ENCODE data around the gene FAF2. TPM values are rescaled to one million over a fixed set of nuclear protein-coding genes. Genes with fewer than 3 reads are reported as not detected.

Gene FAF2
- total RNA-seq, 1 experiment from 2014 or later, result 32.9 TPM

GRCh38 chr5:176466245-176466871 lies 18.2 kb downstream of the FAF2 start:
- no peak for DNase-seq (ENCODE audit: low spot score)
- Mint-ChIP-seq H3K27ac (no peak overlapping the region; the same call in 1 of the 2 replicates), H3K36me3 (no peaks in the 10 kb centered on the region), H3K9me3 (no peaks in the 10 kb centered on the region), H3K27me3 (ENCODE audit: low read depth) (no peaks in the 10 kb centered on the region), H3K4me3 (no peak overlapping the region), H3K4me1 (peaks cover 2% of the 10 kb centered on the region; the same call in 1 of the 2 replicates)
- TF ChIP-seq ZNF138 (CRISPR knock-in tag; conservative IDR thresholded peaks at IDR 0.05) (no peak), ZNF512 (CRISPR knock-in tag; IDR thresholded peaks at IDR 0.05; ENCODE audit: borderline replicate concordance) (no peak), RELA (CRISPR knock-in tag; IDR thresholded peaks at IDR 0.05; ENCODE audit: borderline replicate concordance) (no peak), ZNF671 (CRISPR knock-in tag; IDR thresholded peaks at IDR 0.05) (no peak)
- ChIA-PET POLR2A (interaction anchor here (0.7 kb wide), 1 partner anchor 18 kb away, joined by 3 read pairs; no protein-coding TSS in a partner anchor), CTCF (interaction anchor here (1.7 kb wide), 1 partner anchor 19 kb away, joined by 8 read pairs; no protein-coding TSS in a partner anchor)
- no peak for ATAC-seq

- POLR2A ChIA-PET, result no interaction called here
- DNase-seq (ENCODE audit: low spot score), result no peak
- no peak overlapping the region for H3K27ac Mint-ChIP-seq
- peaks cover 2% of the 10 kb centered on the region; the same call in 1 of the 2 replicates for H3K4me1 Mint-ChIP-seq
- TF ChIP-seq JAZF1 (CRISPR knock-in tag; IDR thresholded peaks at IDR 0.05) (no peak), SMAD3 (CRISPR knock-in tag; IDR thresholded peaks at IDR 0.05; ENCODE audit: borderline replicate concordance) (no peak), E2F1 (CRISPR knock-in tag; IDR thresholded peaks at IDR 0.05) (no peak), ZNF219 (CRISPR knock-in tag; IDR thresholded peaks at IDR 0.05; ENCODE audit: borderline replicate concordance) (no peak), ZMAT4 (CRISPR knock-in tag; IDR thresholded peaks at IDR 0.05) (no peak), AR (CRISPR knock-in tag; IDR thresholded peaks at IDR 0.05) (no peak), CREB1 (CRISPR knock-in tag; IDR thresholded peaks at IDR 0.05) (no peak), TP53 (CRISPR knock-in tag; IDR thresholded peaks at IDR 0.05) (no peak), SP1 (CRISPR knock-in tag; conservative IDR thresholded peaks at IDR 0.05) (no peak), ZNF263 (CRISPR knock-in tag; IDR thresholded peaks at IDR 0.05; ENCODE audit: low read depth) (no peak), IRF1 (CRISPR knock-in tag; IDR thresholded peaks at IDR 0.05) (no peak), FOXP4 (CRISPR knock-in tag; IDR thresholded peaks at IDR 0.05) (no peak), KAT7 (CRISPR knock-in tag; IDR thresholded peaks at IDR 0.05; ENCODE audit: borderline replicate concordance) (no peak), ZBTB21 (CRISPR knock-in tag; IDR thresholded peaks at IDR 0.05; ENCODE audit: borderline replicate concordance) (no peak), NR1H2 (CRISPR knock-in tag; IDR thresholded peaks at IDR 0.05) (no peak), E2F5 (CRISPR knock-in tag; IDR thresholded peaks at IDR 0.05) (no peak)
- no peak overlapping the region for H3K4me3 Mint-ChIP-seq
- H3K36me3 Mint-ChIP-seq, result peaks cover 16% of the 10 kb centered on the region
- no peaks in the 10 kb centered on the region for H3K27me3 Mint-ChIP-seq (ENCODE audit: low read depth)
- CTCF ChIA-PET, result interaction anchor here (0.7 to 1.1 kb wide), 2 partner anchors 20 to 22 kb away, joined by 3 read pairs; no protein-coding TSS in a partner anchor
- H3K9me3 Mint-ChIP-seq, result peaks cover 10% of the 10 kb centered on the region
- ATAC-seq, result no peak
These were observed 21.1 kb downstream of the FAF2 start for GRCh38 chr5:176469296-176469695.
